ENCODE data around the gene SLC38A3.

The SLC38A3 gene

GRCh38 chr3:50230794-50231125 is 25.7 kb downstream of the SLC38A3 start:
- no peak for TF ChIP-seq CTCF (IDR thresholded peaks at IDR 0.05; ENCODE audit: low read depth, low read length, missing control alignments)
- H3K27me3 ChIP-seq (replicated peaks), result no peaks in the 10 kb centered on the region
- in situ Hi-C loops (cut with HindIII; ENCODE audit: low pct_ligation_motif_present, low sequenced_read_pairs), result no loop called here
- no peak overlapping the region for H3K4me3 ChIP-seq (ENCODE audit: low read depth, low read length)
- H3K36me3 ChIP-seq (replicated peaks), result no peaks in the 10 kb centered on the region
- no peak for DNase-seq
- H3K27ac ChIP-seq, result no peak overlapping the region

GRCh38 chr3:50231581-50231980 is 26.5 kb downstream of the SLC38A3 start:
- Histone ChIP-seq H3K4me3 (ENCODE audit: low read depth, low read length) (no peak overlapping the region), H3K36me3 (replicated peaks) (no peaks in the 10 kb centered on the region), H3K27me3 (replicated peaks) (no peaks in the 10 kb centered on the region), H3K27ac (no peak overlapping the region)
- in situ Hi-C loops (cut with HindIII; ENCODE audit: low pct_ligation_motif_present, low sequenced_read_pairs), result no loop called here
- TF ChIP-seq CTCF (IDR thresholded peaks at IDR 0.05; ENCODE audit: low read depth, low read length, missing control alignments), result no peak
- no peak for DNase-seq

- Histone ChIP-seq H3K36me3 (replicated peaks) (no peaks in the 10 kb centered on the region), H3K27me3 (replicated peaks) (no peaks in the 10 kb centered on the region), H3K27ac (no peak overlapping the region), H3K4me3 (ENCODE audit: low read depth, low read length) (no peak overlapping the region)
- no peak for TF ChIP-seq CTCF (IDR thresholded peaks at IDR 0.05; ENCODE audit: low read depth, low read length, missing control alignments)
- in situ Hi-C loops (cut with HindIII; ENCODE audit: low pct_ligation_motif_present, low sequenced_read_pairs), result no loop called here
- DNase-seq, result no peak
These were observed 27.2 kb downstream of the SLC38A3 start for GRCh38 chr3:50232303-50232702.

- no peaks in the 10 kb centered on the region for H3K27me3 ChIP-seq (replicated peaks)
- TF ChIP-seq CTCF (IDR thresholded peaks at IDR 0.05; ENCODE audit: low read depth, low read length, missing control alignments), result no peak
- H3K36me3 ChIP-seq (replicated peaks), result no peaks in the 10 kb centered on the region
- H3K27ac ChIP-seq, result no peak overlapping the region
- in situ Hi-C loops (cut with HindIII; ENCODE audit: low pct_ligation_motif_present, low sequenced_read_pairs), result no loop called here
- no peak for DNase-seq
- no peak overlapping the region for H3K4me3 ChIP-seq (ENCODE audit: low read depth, low read length)
These were observed 28.1 kb downstream of the SLC38A3 start for GRCh38 chr3:50233176-50233575.

GRCh38 chr3:50235716-50236483 is 30.8 kb downstream of the SLC38A3 start, which contains the start of gene GNAI2:
GNAI2 (plus strand) TSS chr3:50236204; CDS start chr3:50236336, 132 bp downstream.
- no peak for TF ChIP-seq CTCF (IDR thresholded peaks at IDR 0.05; ENCODE audit: low read depth, low read length, missing control alignments)
- Histone ChIP-seq H3K36me3 (replicated peaks) (no peaks in the 10 kb centered on the region), H3K4me3 (ENCODE audit: low read depth, low read length) (peak within 1 kb of the TSS; percentile 90), H3K27ac (peak within 1 kb of the TSS; percentile 28), H3K27me3 (replicated peaks) (no peaks in the 10 kb centered on the region)
- in situ Hi-C loops (cut with HindIII; ENCODE audit: low pct_ligation_motif_present, low sequenced_read_pairs), result no loop called here
- DNase-seq, result peak; percentile 97
